HCT116 (cell line): ENCODE results near the gene TMEM35B. TPM values are rescaled to one million over a fixed set of nuclear protein-coding genes. Genes with fewer than 3 reads are reported as not detected.

ENCODE experiments used
- ATAC-seq: fragments of 200-7000 bp; cut with Tn5 transposase; 2 replicates; pipeline ENCODE4 v1.9.1; 2020; ENCODE audit warnings: mild to moderate bottlenecking, moderate library complexity
- BruUV-seq: library from RNA; stranded (reverse); fragments of 400-500 nt; replicated peaks from 2 replicates; lab custom pipeline; 2021; lab: Mats Ljungman, UMichigan
- CTCF ChIA-PET: fragments of 300-600 bp; sonication (Branson Sonifier 250); formaldehyde crosslinking; loops from one replicate; lab custom pipeline; 2021; ENCODE audit warnings: antibody characterized with exemption; lab: Charles Lee
- POLR2A ChIA-PET: fragments of 300-600, 350-600 bp; sonication (Branson Sonifier 250); formaldehyde crosslinking; loops from one replicate; lab custom pipeline; 2021; ENCODE audit warnings: antibody characterized with exemption; lab: Charles Lee
- RAD21 ChIA-PET, 2 experiments: fragments of 300-600 bp; sonication (Branson Sonifier 250); formaldehyde crosslinking; loops; one replicate each; lab custom pipeline; 2023; ENCODE audit warnings: low total read pairs in 2 of 2; ENCODE audit not compliant: uncharacterized antibody in 2 of 2, unreplicated experiment in 2 of 2, low non-redundant PET in 1 of 2; lab: Charles Lee
- DNase-seq: peaks from one replicate; pipeline ENCODE4 v3.0.0-alpha.2; 2010; ENCODE audit warnings: low read depth, low spot score
- H2AFZ ChIP-seq: fragments of 200-600 bp; shearing (Covaris generic), sonication (generic); 2 replicates; pipeline ENCODE4 v1.6.1; 2017; ENCODE audit warnings: low read depth, mixed run types, mixed read lengths, antibody characterized with exemption, low read length; ENCODE audit not compliant: poor library complexity, severe bottlenecking
- H3K27ac ChIP-seq: 2 replicates; pipeline ENCODE4 v1.5.1; 2012; ENCODE audit warnings: low read depth, low read length
- H3K27me3 ChIP-seq: fragments of 200-600 bp; sonication (generic); 2 replicates; pipeline ENCODE4 v1.6.1; 2016; ENCODE audit warnings: mixed run types, low read length, mixed read lengths; ENCODE audit not compliant: insufficient read depth
- H3K36me3 ChIP-seq, 2 experiments: fragments of 200-500 bp in 1 of 2; fragments of 200-600 bp in 1 of 2; sonication (Bioruptor generic) in 1 of 2; sonication (generic) in 1 of 2; 2 replicates each; pipeline versions ENCODE4 v1.5.1 to v1.6.1; 2014 to 2016; ENCODE audit warnings: low read length in 2 of 2, inconsistent platforms in 1 of 2, mixed read lengths in 1 of 2, mixed run types in 1 of 2; ENCODE audit not compliant: insufficient read depth in 2 of 2, control insufficient read depth in 1 of 2
- H3K4me1 ChIP-seq, 2 experiments: fragments of 200-600 bp in 1 of 2; sonication (generic) in 1 of 2; 2 replicates each; pipeline versions ENCODE4 v1.5.1 to v1.6.1; 2012 to 2017; ENCODE audit warnings: low read length in 2 of 2, inconsistent platforms in 1 of 2, mild to moderate bottlenecking in 1 of 2, mixed read lengths in 1 of 2, mixed run types in 1 of 2, moderate library complexity in 1 of 2; ENCODE audit not compliant: insufficient read depth in 2 of 2, control insufficient read depth in 1 of 2
- H3K4me2 ChIP-seq: fragments of 200-600 bp; sonication (generic); 2 replicates; pipeline ENCODE4 v1.6.1; 2017; ENCODE audit warnings: mixed run types, low read length, mixed read lengths
- H3K4me3 ChIP-seq, 2 experiments: fragments of 200-600 bp in 1 of 2; sonication (generic) in 1 of 2; replicated peaks in 1 of 2; 2 replicates each; pipeline ENCODE4 v1.5.1; 2011 to 2016; ENCODE audit warnings: low read length in 2 of 2, control low read depth in 1 of 2, low read depth in 1 of 2, mild to moderate bottlenecking in 1 of 2, mixed read lengths in 1 of 2, mixed run types in 1 of 2
- H3K79me2 ChIP-seq: fragments of 200-600 bp; sonication (generic); 2 replicates; pipeline ENCODE4 v1.6.1; 2017; ENCODE audit warnings: mild to moderate bottlenecking, mixed run types, low read length, moderate library complexity, mixed read lengths; ENCODE audit not compliant: insufficient read depth
- H3K9ac ChIP-seq: fragments of 200-600 bp; sonication (generic); 2 replicates; pipeline ENCODE4 v1.6.1; 2016; ENCODE audit warnings: low read length, mixed read lengths
- H3K9me2 ChIP-seq: fragments of 200-600 bp; sonication (generic), shearing (Covaris generic); 2 replicates; pipeline ENCODE4 v1.6.1; 2017; ENCODE audit warnings: mixed run types, mild to moderate bottlenecking, moderate library complexity; ENCODE audit not compliant: insufficient read depth
- H3K9me3 ChIP-seq, 2 experiments: fragments of 200-500 bp in 1 of 2; fragments of 200-600 bp in 1 of 2; sonication (Bioruptor generic) in 1 of 2; sonication (generic) in 1 of 2; 2 replicates each; pipeline ENCODE4 v1.6.1; 2014 to 2017; ENCODE audit warnings: low read length in 2 of 2, mixed read lengths in 2 of 2, inconsistent platforms in 1 of 2, low read depth in 1 of 2, mild to moderate bottlenecking in 1 of 2, mixed run types in 1 of 2, moderate library complexity in 1 of 2; ENCODE audit not compliant: control insufficient read depth in 1 of 2, insufficient read depth in 1 of 2
- H4K20me1 ChIP-seq: fragments of 200-600 bp; sonication (generic), shearing (Covaris generic); 2 replicates; pipeline ENCODE4 v1.6.1; 2017; ENCODE audit warnings: mixed run types, mild to moderate bottlenecking, moderate library complexity; ENCODE audit not compliant: insufficient read depth
- ATF3 ChIP-seq: IDR thresholded peaks from 2 replicates; pipeline ENCODE4 v1.6.1; 2012
- CEBPB ChIP-seq: IDR thresholded peaks from 2 replicates; pipeline ENCODE4 v1.6.1; 2012; ENCODE audit warnings: low read depth
- CTCF ChIP-seq, 3 experiments: fragments of 200-600 bp in 1 of 3; sonication (generic) in 1 of 3; IDR thresholded peaks in 2 of 3; conservative IDR thresholded peaks in 1 of 3; 2 replicates each; pipeline ENCODE4 v1.5.1; 2012 to 2017; ENCODE audit warnings: low read depth in 2 of 3, low read length in 2 of 3, antibody characterized with exemption in 1 of 3, borderline replicate concordance in 1 of 3, control low read depth in 1 of 3, mild to moderate bottlenecking in 1 of 3, mixed read lengths in 1 of 3, mixed run types in 1 of 3, moderate library complexity in 1 of 3; ENCODE audit not compliant: insufficient read depth in 1 of 3
- EGR1 ChIP-seq: IDR thresholded peaks from 2 replicates; pipeline ENCODE4 v1.6.1; 2012; ENCODE audit warnings: low read depth
- ELF1 ChIP-seq: IDR thresholded peaks from 2 replicates; pipeline ENCODE4 v1.6.1; 2012; ENCODE audit warnings: low read depth, borderline replicate concordance
- FOSL1 ChIP-seq: IDR thresholded peaks from 2 replicates; pipeline ENCODE4 v1.6.1; 2012; ENCODE audit warnings: low read depth
- JUND ChIP-seq: IDR thresholded peaks from 2 replicates; pipeline ENCODE4 v1.6.1; 2012
- POLR2AphosphoS5 ChIP-seq: IDR thresholded peaks from 2 replicates; pipeline ENCODE4 v1.6.1; 2011; ENCODE audit warnings: mild to moderate bottlenecking, low read depth, low read length, moderate library complexity
- RAD21 ChIP-seq: IDR thresholded peaks from 2 replicates; pipeline ENCODE4 v1.6.1; 2012; ENCODE audit warnings: low read depth, mild to moderate bottlenecking
- SIN3A ChIP-seq: IDR thresholded peaks from 2 replicates; pipeline ENCODE4 v1.6.1; 2012; ENCODE audit warnings: low read depth
- SP1 ChIP-seq: IDR thresholded peaks from 2 replicates; pipeline ENCODE4 v1.6.1; 2012; ENCODE audit warnings: low read depth
- YY1 ChIP-seq: IDR thresholded peaks from 2 replicates; pipeline ENCODE4 v1.6.1; 2011; ENCODE audit warnings: low read length, low read depth, moderate library complexity, mild to moderate bottlenecking; ENCODE audit not compliant: insufficient replicate concordance; ENCODE audit errors: extremely low read depth
- ZBTB33 ChIP-seq: IDR thresholded peaks from 2 replicates; pipeline ENCODE4 v1.6.1; 2011; ENCODE audit warnings: mild to moderate bottlenecking, low read length, moderate library complexity; ENCODE audit not compliant: insufficient replicate concordance; ENCODE audit errors: extremely low read depth
- ZFX ChIP-seq: fragments of 450-650 bp; IDR thresholded peaks from 2 replicates; pipeline ENCODE4 v1.6.1; 2017
- ZNF274 ChIP-seq: fragments of 200-500 bp; sonication (Bioruptor generic); IDR thresholded peaks from 2 replicates; pipeline ENCODE4 v1.6.1; 2014; ENCODE audit warnings: mild to moderate bottlenecking, low read depth, low read length, inconsistent platforms
- intact Hi-C: fragments of 100-400 bp; cut with micrococcal nuclease; formaldehyde crosslinking; loops from 2 replicates; pipeline ENCODE4 v1.10.0; 2022
- total RNA-seq: library from RNA; stranded (reverse); gene quantifications from one replicate; pipeline ENCODE4 v1.2.1, GENCODE V29; 2021; ENCODE audit not compliant: unreplicated experiment

The TMEM35B gene
- total RNA-seq, 1 experiment from 2014 or later = 14.6 TPM

GRCh38 chr1:35001743-35002142, 16.6 kb upstream of the TMEM35B start:
- no TSS peak for BruUV-seq
- CTCF ChIA-PET = no interaction called here
- POLR2A ChIA-PET = no interaction called here
- H3K9me3 ChIP-seq = no peaks in the 10 kb centered on the region
- H3K36me3 ChIP-seq = peaks cover 5 to 10% of the 10 kb centered on the region in 2 experiments; a peak in 3 of 4 replicates
- intact Hi-C loops = no loop called here
- no peaks in the 10 kb centered on the region for H3K27me3 ChIP-seq
- no peak overlapping the region for H3K4me2 ChIP-seq
- no peaks in the 10 kb centered on the region for H4K20me1 ChIP-seq
- H3K27ac ChIP-seq = no peak overlapping the region
- H3K79me2 ChIP-seq = no peaks in the 10 kb centered on the region
- H2AFZ ChIP-seq = no peak overlapping the region
- no peak overlapping the region for H3K9ac ChIP-seq
- no peaks in the 10 kb centered on the region for H3K9me2 ChIP-seq
- no peak overlapping the region for H3K4me3 ChIP-seq
- no peak for DNase-seq
- H3K4me1 ChIP-seq = no peaks in the 10 kb centered on the region
- no peak for ATAC-seq
- TF ChIP-seq EGR1 (no peak), ELF1 (no peak), CTCF (IDR thresholded peaks at IDR 0.05 in 2 of 3, conservative IDR thresholded peaks at IDR 0.05 in 1 of 3; ENCODE audit: borderline replicate concordance in 1 of 3, insufficient read depth in 1 of 3, low read depth in 2 of 3, low read length in 2 of 3) (no peak), POLR2AphosphoS5 (no peak), RAD21 (no peak), SIN3A (no peak), SP1 (no peak), JUND (no peak), YY1 (no peak)
- RAD21 ChIA-PET = no interaction called here

GRCh38 chr1:34994878-34995277, 9.7 kb upstream of the TMEM35B start:
- DNase-seq (no peak), ATAC-seq (no peak)
- Histone ChIP-seq H3K36me3 (peaks cover 0 to 3% of the 10 kb centered on the region in 2 experiments; a peak in 1 of 4 replicates), H3K79me2 (no peaks in the 10 kb centered on the region), H3K9me2 (no peaks in the 10 kb centered on the region), H2AFZ (no peak overlapping the region), H4K20me1 (no peaks in the 10 kb centered on the region), H3K9ac (no peak overlapping the region), H3K4me3 (no peak overlapping the region), H3K4me2 (no peak overlapping the region), H3K4me1 (no peaks in the 10 kb centered on the region), H3K27ac (no peak overlapping the region), H3K9me3 (no peaks in the 10 kb centered on the region), H3K27me3 (no peaks in the 10 kb centered on the region)
- RAD21 ChIA-PET = no interaction called here
- CTCF ChIA-PET = no interaction called here
- BruUV-seq = no TSS peak
- POLR2A ChIA-PET = no interaction called here
- intact Hi-C loops = no loop called here
- no peak for TF ChIP-seq ATF3
- TF ChIP-seq ZNF274 = no peak
- TF ChIP-seq ZFX = no peak
- no peak for TF ChIP-seq FOSL1
- no peak for TF ChIP-seq RAD21
- TF ChIP-seq ELF1 = no peak
- TF ChIP-seq SIN3A = no peak
- TF ChIP-seq CEBPB = no peak
- no peak for TF ChIP-seq ZBTB33
